Thyroid gland (tissue), 4 donors: ENCODE data around the gene MSL2. TPM values are rescaled to one million over a fixed set of nuclear protein-coding genes. Genes with fewer than 3 reads are reported as not detected.

Experiments used
- DNase-seq, 2 donors: peaks; one replicate each; pipeline ENCODE4 v3.0.0-alpha.2; 2019
- H3K27ac ChIP-seq, 3 donors: fragments of 200-600 bp; sonication (generic); 1 replicate in 2 of 3; 2 replicates in 1 of 3; pipeline ENCODE4 v1.5.1; 2016 to 2019; ENCODE audit warnings: mild to moderate bottlenecking in 1 of 3, moderate library complexity in 1 of 3
- H3K27me3 ChIP-seq: fragments of 200-600 bp; sonication (generic); one replicate; pipeline ENCODE4 v1.5.1; 2019
- H3K36me3 ChIP-seq, 2 donors: fragments of 200-600 bp; sonication (generic); one replicate each; pipeline ENCODE4 v1.5.1; 2016 to 2019
- H3K4me1 ChIP-seq, 2 donors: fragments of 200-600 bp; sonication (generic); one replicate each; pipeline ENCODE4 v1.5.1; 2017 to 2019
- H3K4me3 ChIP-seq, 3 donors: fragments of 200-600 bp; sonication (generic); replicated peaks in 1 of 3; 1 replicate in 2 of 3; 2 replicates in 1 of 3; pipeline ENCODE4 v1.5.1; 2016; ENCODE audit warnings: mild to moderate bottlenecking in 1 of 3
- H3K9me3 ChIP-seq: fragments of 200-600 bp; sonication (generic); one replicate; pipeline ENCODE4 v1.5.1; 2017
- POLR2A ChIP-seq, 2 donors: fragments of 450-650 bp; IDR thresholded peaks; one replicate each; pipeline ENCODE4 v1.6.1; 2017; ENCODE audit warnings: antibody characterized with exemption in 2 of 2, mild to moderate bottlenecking in 2 of 2, moderate library complexity in 1 of 2
- WGBS, 2 donors: methylation state at CpG; one replicate each; pipeline ENCODE4 v1.1.5; 2017; 5-methylcytosine and 5-hydroxymethylcytosine counted together
- intact Hi-C: fragments of 100-400 bp; cut with DNase I; formaldehyde crosslinking; loops from one replicate; pipeline ENCODE4 v1.15.1; 2023
- total RNA-seq, 4 donors: library from RNA; depleted of rRNA; stranded (reverse); fragments of >200 nt; gene quantifications; one replicate each; pipeline ENCODE4 v1.2.3, GENCODE V29; 2016
- TF ChIP-seq, protein P1 (sequence below), 6 experiments: fragments of 200-600 bp in 3 of 6; fragments of 450-650 bp in 3 of 6; sonication (generic) in 3 of 6; IDR thresholded peaks; one replicate each; pipeline ENCODE4 v1.5.1; 2016 to 2019; ENCODE audit warnings: antibody characterized with exemption in 6 of 6, mild to moderate bottlenecking in 2 of 6, inconsistent platforms in 1 of 6, moderate library complexity in 1 of 6

MSL2 gene
- total RNA-seq, 4 donors from 2014 or later, result 28.6 to 55.8 (median 44.4) TPM

DNA sequence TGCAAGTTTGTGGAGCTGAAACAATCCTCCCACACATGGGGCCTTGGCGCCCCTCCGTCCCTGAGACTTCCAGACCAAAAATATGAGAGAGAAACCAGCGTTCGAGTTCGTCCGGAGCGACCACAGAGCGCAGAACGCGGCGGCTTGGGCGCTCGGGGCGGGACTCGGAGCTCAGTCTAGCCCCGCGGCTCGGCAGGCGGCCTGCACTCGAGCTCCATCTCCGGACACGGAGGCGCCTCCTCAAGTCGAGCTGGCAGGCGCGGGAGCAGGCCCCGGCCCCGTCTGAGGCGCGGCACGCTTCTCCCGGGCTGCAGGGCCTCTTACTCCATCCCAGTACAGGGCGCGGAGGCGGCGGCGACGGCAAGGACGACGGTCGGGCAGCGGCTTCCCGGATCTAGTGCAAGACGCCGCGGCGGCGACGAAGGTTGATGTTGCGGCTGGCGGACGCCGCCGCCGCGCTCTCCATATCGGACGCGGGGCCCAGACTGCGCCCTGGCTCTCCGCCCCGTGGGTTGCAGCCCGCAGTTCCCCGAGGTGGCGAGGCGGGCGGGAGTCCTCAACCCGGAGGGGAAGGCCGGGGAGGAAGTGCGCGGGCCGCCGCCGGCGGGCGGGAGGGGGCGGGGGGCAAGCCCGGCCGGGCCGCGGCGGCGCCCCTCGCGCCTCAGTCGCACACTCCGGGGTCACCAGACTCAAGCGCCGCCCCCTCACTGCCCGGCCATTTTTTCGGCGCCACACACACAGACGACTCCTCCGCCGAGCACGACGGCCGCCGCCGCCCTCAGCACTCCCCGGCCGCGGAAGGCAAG lies 674 bp downstream of the MSL2 start:
- WGBS, 2 donors, result 0% methylated on average over 13 to 39 of the region's 103 CpGs
- peak overlapping the region; percentile 99 to 100 (median 100) for H3K27ac ChIP-seq

GRCh38 chr3:136194409-136195257 lies 1.5 kb downstream of the MSL2 start:
- Histone ChIP-seq H3K27ac (peak overlapping the region; percentile 99 to 100 (median 100)), H3K36me3 (no peaks in the 10 kb centered on the region), H3K4me1 (peaks cover 31 to 37% of the 10 kb centered on the region in 2 donors), H3K4me3 (peak overlapping the region; percentile 72 to 81 (median 78)), H3K27me3 (no peaks in the 10 kb centered on the region), H3K9me3 (no peaks in the 10 kb centered on the region)
- intact Hi-C loops, result loop anchor here (5.0 to 10.0 kb wide), 3 partner anchors 53 to 560 kb away; partner anchors contain the start of gene STAG1
- WGBS, 2 donors, result 0 to 1% methylated on average over 47 of the region's 47 CpGs
- TF ChIP-seq, protein P1, sequence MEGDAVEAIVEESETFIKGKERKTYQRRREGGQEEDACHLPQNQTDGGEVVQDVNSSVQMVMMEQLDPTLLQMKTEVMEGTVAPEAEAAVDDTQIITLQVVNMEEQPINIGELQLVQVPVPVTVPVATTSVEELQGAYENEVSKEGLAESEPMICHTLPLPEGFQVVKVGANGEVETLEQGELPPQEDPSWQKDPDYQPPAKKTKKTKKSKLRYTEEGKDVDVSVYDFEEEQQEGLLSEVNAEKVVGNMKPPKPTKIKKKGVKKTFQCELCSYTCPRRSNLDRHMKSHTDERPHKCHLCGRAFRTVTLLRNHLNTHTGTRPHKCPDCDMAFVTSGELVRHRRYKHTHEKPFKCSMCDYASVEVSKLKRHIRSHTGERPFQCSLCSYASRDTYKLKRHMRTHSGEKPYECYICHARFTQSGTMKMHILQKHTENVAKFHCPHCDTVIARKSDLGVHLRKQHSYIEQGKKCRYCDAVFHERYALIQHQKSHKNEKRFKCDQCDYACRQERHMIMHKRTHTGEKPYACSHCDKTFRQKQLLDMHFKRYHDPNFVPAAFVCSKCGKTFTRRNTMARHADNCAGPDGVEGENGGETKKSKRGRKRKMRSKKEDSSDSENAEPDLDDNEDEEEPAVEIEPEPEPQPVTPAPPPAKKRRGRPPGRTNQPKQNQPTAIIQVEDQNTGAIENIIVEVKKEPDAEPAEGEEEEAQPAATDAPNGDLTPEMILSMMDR (IDR thresholded peaks at IDR 0.05), result no peak
- TF ChIP-seq POLR2A (IDR thresholded peaks at IDR 0.05), result peak in 1 of 2 donors; percentile 39
- DNase-seq, result peak; percentile 25 to 37

More for the DNA sequence above, 674 bp downstream of the MSL2 start:
- H3K9me3 ChIP-seq, result no peaks in the 10 kb centered on the region
- intact Hi-C loops, result loop anchor here (5.0 to 10.0 kb wide), 3 partner anchors 52 to 559 kb away; partner anchors contain the start of gene STAG1
- no peaks in the 10 kb centered on the region for H3K36me3 ChIP-seq
- no peaks in the 10 kb centered on the region for H3K27me3 ChIP-seq
- peaks cover 31 to 34% of the 10 kb centered on the region in 2 donors for H3K4me1 ChIP-seq
- peak overlapping the region; percentile 72 to 81 (median 78) for H3K4me3 ChIP-seq
- peak; percentile 72 to 79 for DNase-seq
- TF ChIP-seq POLR2A (IDR thresholded peaks at IDR 0.05), result no peak
- TF ChIP-seq, protein P1 (IDR thresholded peaks at IDR 0.05), result no peak

GRCh38 chr3:136193278-136194054 lies 2.7 kb downstream of the MSL2 start:
- intact Hi-C loops, result loop anchor here (10.0 kb wide), 2 partner anchors 109 to 561 kb away; partner anchors contain the start of gene STAG1
- 3 to 4% methylated on average over 6 of the region's 6 CpGs for WGBS, 2 donors
- TF ChIP-seq POLR2A (IDR thresholded peaks at IDR 0.05), result peak in 1 of 2 donors; percentile 5
- TF ChIP-seq, protein P1 (IDR thresholded peaks at IDR 0.05), result no peak
- Histone ChIP-seq H3K27me3 (no peaks in the 10 kb centered on the region), H3K4me1 (peaks cover 33 to 44% of the 10 kb centered on the region in 2 donors), H3K27ac (peak overlapping the region; percentile 14 to 99 (median 46)), H3K36me3 (no peaks in the 10 kb centered on the region), H3K9me3 (no peaks in the 10 kb centered on the region), H3K4me3 (peak overlapping the region in 2 of 3 donors; percentile 78 to 81)
- no peak for DNase-seq

- H3K4me1 ChIP-seq, result peaks cover 36 to 47% of the 10 kb centered on the region in 2 donors
- H3K27me3 ChIP-seq, result no peaks in the 10 kb centered on the region
- no peak for TF ChIP-seq POLR2A (IDR thresholded peaks at IDR 0.05)
- TF ChIP-seq, protein P1 (IDR thresholded peaks at IDR 0.05), result no peak
- 7 to 9% methylated on average over 2 of the region's 2 CpGs for WGBS, 2 donors
- no peak for DNase-seq
- no peaks in the 10 kb centered on the region for H3K36me3 ChIP-seq
- H3K4me3 ChIP-seq, result peak overlapping the region in 2 of 3 donors; percentile 78 to 81
- H3K27ac ChIP-seq, result peak overlapping the region; percentile 14 to 99 (median 46)
- intact Hi-C loops, result loop anchor here (10.0 kb wide), 2 partner anchors 108 to 562 kb away; partner anchors contain the start of gene STAG1
- H3K9me3 ChIP-seq, result no peaks in the 10 kb centered on the region
Observed at GRCh38 chr3:136192831-136193230, 3.3 kb downstream of the MSL2 start.
